Measurements from ENCODE around the gene SUN5.

Gene SUN5

GRCh38 chr20:33010133-33010504 lies 5.9 kb upstream of the SUN5 start:
- Mint-ChIP-seq H3K36me3 (ENCODE audit: low read depth) (no peaks in the 10 kb centered on the region), H3K27ac (no peak overlapping the region), H3K4me3 (no peak overlapping the region), H3K9me3 (no peaks in the 10 kb centered on the region), H3K27me3 (no peaks in the 10 kb centered on the region), H3K4me1 (ENCODE audit: low read depth) (no peaks in the 10 kb centered on the region)

DNA sequence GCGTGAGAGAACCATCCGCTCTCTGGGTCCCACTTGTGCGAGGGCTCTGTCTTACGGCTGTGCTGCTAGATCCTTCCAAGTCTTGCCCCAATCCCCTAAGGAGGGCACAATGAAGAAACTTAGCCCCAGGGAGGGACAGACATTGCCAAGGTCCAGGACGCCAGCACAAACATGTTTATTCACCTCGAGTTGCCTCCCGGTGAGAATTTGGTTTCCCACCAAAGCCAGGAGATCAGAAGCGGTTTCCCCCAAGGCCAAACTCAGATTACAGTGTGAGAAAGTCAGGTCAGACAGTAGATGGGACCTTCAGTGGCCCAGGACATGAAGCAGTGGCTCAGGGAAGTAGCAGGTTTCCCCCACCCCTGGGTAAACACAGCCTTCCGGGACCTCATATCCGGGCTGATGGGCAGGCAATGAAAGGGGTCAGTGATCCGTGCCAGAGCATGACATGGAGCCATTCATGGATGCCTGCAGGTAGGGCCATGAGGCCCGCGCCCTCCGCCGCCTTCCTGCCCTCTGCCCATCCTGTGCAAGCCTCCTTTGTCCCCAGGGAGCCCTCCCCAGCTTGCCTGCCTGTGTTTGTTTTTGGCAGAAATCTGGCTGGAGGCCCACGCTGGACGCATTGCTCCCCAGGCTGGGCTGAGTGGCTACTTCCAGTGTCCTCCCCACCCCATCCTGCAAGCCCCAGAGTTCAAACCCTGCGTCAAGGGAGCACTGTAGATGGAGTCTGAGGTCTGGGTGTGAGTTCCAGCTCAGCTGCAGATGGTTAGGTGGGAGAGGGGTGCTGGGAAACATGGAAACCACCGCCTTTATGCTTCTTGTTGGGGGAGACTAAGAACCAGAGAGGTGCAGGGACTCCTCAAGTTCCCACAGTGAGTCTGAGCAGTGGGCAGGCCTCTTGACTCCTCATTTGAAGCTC lies 5.2 kb upstream of the SUN5 start:
- Mint-ChIP-seq H3K27me3 (no peaks in the 10 kb centered on the region), H3K4me3 (no peak overlapping the region), H3K9me3 (no peaks in the 10 kb centered on the region), H3K4me1 (ENCODE audit: low read depth) (no peaks in the 10 kb centered on the region), H3K36me3 (ENCODE audit: low read depth) (no peaks in the 10 kb centered on the region), H3K27ac (no peak overlapping the region)

DNA sequence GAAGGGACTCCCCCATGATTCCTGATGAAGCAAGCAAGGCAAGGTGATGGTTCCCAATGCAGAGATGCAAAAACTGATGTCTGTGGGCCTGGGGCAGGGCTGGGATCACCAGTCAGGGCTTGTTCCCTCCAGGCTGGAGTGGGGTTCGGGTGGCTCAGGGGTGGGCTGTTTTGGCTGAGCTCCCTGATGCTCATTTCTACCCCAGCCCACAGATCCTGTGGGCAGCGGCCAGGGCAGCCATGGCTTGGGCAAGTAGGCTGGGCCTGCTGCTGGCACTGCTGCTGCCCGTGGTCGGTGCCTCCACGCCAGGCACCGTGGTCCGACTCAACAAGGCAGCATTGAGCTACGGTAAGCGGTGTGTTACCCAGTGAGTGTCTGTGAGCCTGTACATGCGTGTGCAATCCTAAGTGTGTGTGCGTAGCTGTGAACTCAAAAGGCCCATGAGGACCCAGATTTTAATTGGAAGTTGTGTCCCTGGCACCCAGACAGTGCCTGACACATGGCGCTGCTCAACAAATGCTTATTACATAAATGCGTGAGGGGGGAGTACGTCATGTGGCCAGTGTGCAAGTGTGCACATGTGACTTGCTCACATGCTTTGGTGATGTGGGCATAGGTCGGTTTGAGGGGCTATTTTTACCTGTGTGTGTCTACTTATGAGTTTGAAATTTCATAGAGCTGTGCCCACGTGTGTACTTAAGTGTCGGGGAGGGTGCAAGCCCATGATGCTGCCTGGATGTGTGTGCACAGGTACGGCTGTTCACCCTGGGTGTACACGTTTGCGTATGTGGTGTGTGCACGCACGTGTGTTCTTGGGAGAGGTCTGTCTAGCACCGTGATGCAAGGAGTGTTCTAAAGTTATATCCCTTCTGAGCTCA lies 4.3 kb upstream of the SUN5 start:
- Mint-ChIP-seq H3K27me3 (no peaks in the 10 kb centered on the region), H3K4me3 (no peak overlapping the region), H3K9me3 (no peaks in the 10 kb centered on the region), H3K27ac (no peak overlapping the region), H3K36me3 (ENCODE audit: low read depth) (no peaks in the 10 kb centered on the region), H3K4me1 (ENCODE audit: low read depth) (no peaks in the 10 kb centered on the region)

- Mint-ChIP-seq H3K4me3 (no peak within 1 kb of the TSS), H3K9me3 (no peaks in the 10 kb centered on the region), H3K27me3 (no peaks in the 10 kb centered on the region), H3K4me1 (ENCODE audit: low read depth) (no peaks in the 10 kb centered on the region), H3K27ac (no peak within 1 kb of the TSS), H3K36me3 (ENCODE audit: low read depth) (no peaks in the 10 kb centered on the region)
Observed at GRCh38 chr20:33007376-33008335, 3.4 kb upstream of the SUN5 start, which contains the start of gene BPIFB2. Gene BPIFB2, plus strand, starts transcription at chr20:33007704. Its CDS starts 871 bp downstream, at chr20:33008575.

GRCh38 chr20:33006776-33007375 lies 2.6 kb upstream of the SUN5 start:
- Mint-ChIP-seq H3K4me3 (no peak overlapping the region), H3K9me3 (no peaks in the 10 kb centered on the region), H3K4me1 (ENCODE audit: low read depth) (no peaks in the 10 kb centered on the region), H3K27ac (no peak overlapping the region), H3K36me3 (ENCODE audit: low read depth) (no peaks in the 10 kb centered on the region), H3K27me3 (no peaks in the 10 kb centered on the region)

DNA sequence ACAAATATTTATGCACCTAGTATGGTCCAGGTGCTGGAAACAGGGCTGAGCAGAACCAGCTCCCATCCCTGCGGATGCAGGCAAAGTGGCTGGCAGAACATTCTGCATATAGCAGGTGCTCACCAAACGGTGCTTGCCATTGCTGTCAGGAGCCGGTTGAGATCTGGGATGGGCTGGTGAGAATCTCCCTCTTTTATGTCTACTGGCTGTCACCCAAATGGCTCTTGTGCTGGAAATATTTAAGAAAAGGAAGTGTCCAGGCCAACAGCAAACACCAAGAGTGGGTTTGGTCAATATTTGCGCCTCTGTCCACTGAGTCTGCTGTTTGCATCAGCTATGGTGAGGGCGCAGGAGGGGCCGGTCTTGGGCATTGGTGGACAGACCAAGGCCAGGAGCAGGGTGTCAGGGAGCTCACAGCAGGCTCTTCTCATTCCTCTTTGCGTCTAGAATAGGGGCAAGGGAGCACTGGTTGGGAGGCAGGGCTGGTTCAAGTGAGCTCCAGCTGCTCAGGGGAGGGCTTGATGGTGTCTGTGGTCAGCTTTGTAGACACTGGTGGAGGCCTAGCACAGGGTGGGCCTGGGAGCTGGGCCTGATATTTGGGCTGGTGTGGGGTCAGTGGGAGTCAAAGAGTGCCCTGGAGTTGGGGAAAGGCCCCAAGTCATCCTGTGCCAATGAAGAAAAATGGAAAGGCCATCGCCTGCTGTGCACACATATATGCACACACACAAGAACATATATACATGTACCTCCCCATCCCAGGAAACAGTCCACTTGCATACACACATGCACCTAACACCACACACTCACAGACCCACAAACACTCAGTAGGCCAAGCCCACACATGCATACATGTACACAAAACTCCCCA lies 1.9 kb upstream of the SUN5 start:
- no peak overlapping the region for H3K27ac Mint-ChIP-seq
- H3K27me3 Mint-ChIP-seq, result no peaks in the 10 kb centered on the region
- no peaks in the 10 kb centered on the region for H3K4me1 Mint-ChIP-seq (ENCODE audit: low read depth)
- no peak overlapping the region for H3K4me3 Mint-ChIP-seq
- H3K36me3 Mint-ChIP-seq (ENCODE audit: low read depth), result no peaks in the 10 kb centered on the region
- no peaks in the 10 kb centered on the region for H3K9me3 Mint-ChIP-seq

DNA sequence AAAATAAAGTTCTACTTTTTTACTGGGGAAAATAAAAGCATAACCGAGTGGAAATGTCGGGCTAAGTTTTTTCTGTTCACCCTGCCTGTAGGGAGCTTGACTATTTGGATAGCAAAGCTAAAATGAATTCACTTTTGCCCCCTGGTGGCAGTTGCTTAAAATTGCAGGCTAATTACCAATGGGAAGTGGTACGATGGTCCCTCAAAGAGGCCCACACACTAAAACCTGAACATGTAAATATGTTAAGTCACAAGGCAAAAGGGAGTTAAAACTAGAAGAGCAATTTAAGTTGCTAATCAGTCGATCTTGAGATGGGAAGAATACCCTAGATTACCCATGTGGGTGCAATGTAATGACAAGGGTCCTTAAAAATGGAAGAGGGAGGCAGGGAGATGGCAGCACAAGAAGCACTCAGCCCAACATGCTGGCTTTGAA lies 916 bp upstream of the SUN5 start:
- Mint-ChIP-seq H3K27ac (no peak overlapping the region), H3K4me1 (ENCODE audit: low read depth) (peaks cover 6% of the 10 kb centered on the region)

DNA sequence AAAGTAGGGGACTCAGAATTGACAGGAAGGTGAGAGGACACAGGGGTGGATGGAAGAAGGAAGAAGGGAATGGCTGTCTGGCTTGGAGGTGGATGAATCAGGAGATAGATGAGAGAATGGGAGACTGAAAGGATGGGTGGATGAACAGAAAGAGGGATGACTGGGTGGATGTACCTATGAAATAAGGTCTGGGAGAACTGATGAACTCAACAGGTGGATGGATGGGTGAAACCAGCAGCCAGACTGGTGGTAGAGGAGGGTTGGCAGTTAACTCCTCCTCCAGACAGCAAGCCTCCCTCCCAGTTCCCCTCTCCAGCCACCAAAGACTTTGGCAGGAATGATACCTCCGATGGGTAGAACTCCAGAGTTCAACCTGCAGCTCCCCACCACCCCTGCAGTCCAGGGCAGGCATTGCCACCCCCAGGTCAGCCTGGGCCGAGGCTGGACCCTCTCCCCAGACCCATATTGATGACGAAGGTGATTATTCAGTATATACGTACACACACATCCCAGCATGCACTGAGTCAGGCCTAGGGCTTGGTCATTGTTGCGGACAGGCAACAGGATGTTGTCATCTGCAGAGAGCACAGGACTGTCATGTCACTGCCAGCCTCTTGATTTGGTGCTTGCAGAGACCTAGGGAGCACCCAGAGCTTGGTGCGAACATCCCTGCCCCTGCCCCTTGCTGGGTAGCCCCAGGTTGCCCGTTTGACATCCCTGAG lies 2.0 kb downstream of the SUN5 start:
- H3K36me3 Mint-ChIP-seq (ENCODE audit: low read depth), result no peaks in the 10 kb centered on the region
- no peaks in the 10 kb centered on the region for H3K27me3 Mint-ChIP-seq
- peak overlapping the region; percentile 61 for H3K27ac Mint-ChIP-seq
- peaks cover 8% of the 10 kb centered on the region for H3K4me1 Mint-ChIP-seq (ENCODE audit: low read depth)
- H3K9me3 Mint-ChIP-seq, result no peaks in the 10 kb centered on the region
- H3K4me3 Mint-ChIP-seq, result no peak overlapping the region

More for the DNA sequence above, 916 bp upstream of the SUN5 start:
- H3K4me3 Mint-ChIP-seq, result no peak overlapping the region
- no peaks in the 10 kb centered on the region for H3K9me3 Mint-ChIP-seq
- no peaks in the 10 kb centered on the region for H3K36me3 Mint-ChIP-seq (ENCODE audit: low read depth)
- no peaks in the 10 kb centered on the region for H3K27me3 Mint-ChIP-seq

- Mint-ChIP-seq H3K27me3 (no peaks in the 10 kb centered on the region), H3K36me3 (ENCODE audit: low read depth) (no peaks in the 10 kb centered on the region), H3K4me1 (ENCODE audit: low read depth) (peaks cover 8% of the 10 kb centered on the region), H3K27ac (no peak overlapping the region), H3K4me3 (no peak overlapping the region), H3K9me3 (no peaks in the 10 kb centered on the region)
Observed at GRCh38 chr20:33000802-33001466, 3.3 kb downstream of the SUN5 start.

GRCh38 chr20:32999603-33000250 lies 4.5 kb downstream of the SUN5 start:
- Mint-ChIP-seq H3K36me3 (ENCODE audit: low read depth) (no peaks in the 10 kb centered on the region), H3K4me1 (ENCODE audit: low read depth) (peaks cover 8% of the 10 kb centered on the region), H3K27me3 (no peaks in the 10 kb centered on the region), H3K27ac (no peak overlapping the region), H3K4me3 (no peak overlapping the region), H3K9me3 (peaks cover 6% of the 10 kb centered on the region)

GRCh38 chr20:32997431-32997830 lies 6.8 kb downstream of the SUN5 start:
- Mint-ChIP-seq H3K4me3 (no peak overlapping the region), H3K27me3 (no peaks in the 10 kb centered on the region), H3K36me3 (ENCODE audit: low read depth) (no peaks in the 10 kb centered on the region), H3K4me1 (ENCODE audit: low read depth) (peaks cover 23% of the 10 kb centered on the region), H3K9me3 (peaks cover 7% of the 10 kb centered on the region), H3K27ac (no peak overlapping the region)

- Mint-ChIP-seq H3K4me3 (no peak overlapping the region), H3K27ac (no peak overlapping the region), H3K36me3 (ENCODE audit: low read depth) (no peaks in the 10 kb centered on the region), H3K27me3 (no peaks in the 10 kb centered on the region), H3K9me3 (peaks cover 7% of the 10 kb centered on the region), H3K4me1 (ENCODE audit: low read depth) (peaks cover 38% of the 10 kb centered on the region)
Observed at GRCh38 chr20:32995802-32996201, 8.4 kb downstream of the SUN5 start.
